PC-3 (cell line): ENCODE data around the gene LMLN.

ENCODE experiments used
- CTCF ChIP-seq: fragments of 300-600 bp; sonication (generic); conservative IDR thresholded peaks from 2 replicates; pipeline ENCODE4 v1.5.1; 2017; ENCODE audit warnings: antibody characterized with exemption, low read depth, mild to moderate bottlenecking, low read length
- EZH2 ChIP-seq: fragments of 300-600 bp; sonication (generic); IDR thresholded peaks from one replicate; pipeline ENCODE4 v1.6.1; 2017; ENCODE audit warnings: antibody characterized with exemption, mild to moderate bottlenecking, low read length; ENCODE audit not compliant: unreplicated experiment
- EZH2phosphoT487 ChIP-seq: fragments of 300-600 bp; sonication (generic); IDR thresholded peaks from 2 replicates; pipeline ENCODE4 v1.6.1; 2018; ENCODE audit warnings: mild to moderate bottlenecking, antibody characterized with exemption, low read length, borderline replicate concordance

GRCh38 chr3:198046120-198046857 lies 86.3 kb downstream of the LMLN start:
- no peak for TF ChIP-seq CTCF
- no peak for TF ChIP-seq EZH2
- TF ChIP-seq EZH2phosphoT487, result no peak
